Measurements from ENCODE around the gene GPR108. TPM values are rescaled to one million over a fixed set of nuclear protein-coding genes. Genes with fewer than 3 reads are reported as not detected.

Gene GPR108
- polyA plus RNA-seq, 3 donors, result 90.9 to 147 (median 129) TPM

GRCh38 chr19:6711605-6712004 lies 25.8 kb downstream of the GPR108 start:
- Histone ChIP-seq H4K20me1 (ENCODE audit: insufficient read depth, low read length) (no peaks in the 10 kb centered on the region), H2AFZ (ENCODE audit: insufficient read depth, low read depth, low read length, poor library complexity, severe bottlenecking) (no peak overlapping the region), H3K79me2 (ENCODE audit: insufficient read depth, low read length) (no peaks in the 10 kb centered on the region), H3K9ac (ENCODE audit: insufficient read depth, low read length, poor library complexity, severe bottlenecking) (no peak overlapping the region), H3K4me1 (ENCODE audit: control insufficient read depth in 1 of 2, insufficient read depth in 2 of 2, low read length in 2 of 2) (no peaks in the 10 kb centered on the region), H3K4me2 (replicated peaks; ENCODE audit: extremely low read depth, low read length, poor library complexity, severe bottlenecking) (no peak overlapping the region), H3K9me3 (replicated peaks in 1 of 2; ENCODE audit: control insufficient read depth in 1 of 2, insufficient read depth in 1 of 2, low read length in 2 of 2) (no peaks in the 10 kb centered on the region), H3K27me3 (ENCODE audit: control insufficient read depth in 2 of 2, insufficient read depth in 2 of 2, low read length in 2 of 2) (peaks cover 3 to 33% of the 10 kb centered on the region in 2 donors), H3K36me3 (replicated peaks in 1 of 2; ENCODE audit: control insufficient read depth in 1 of 2, insufficient read depth in 2 of 2, low read length in 2 of 2) (no peaks in the 10 kb centered on the region), H3K4me3 (replicated peaks in 1 of 3; ENCODE audit: low read depth in 2 of 3, low read length in 3 of 3) (no peak overlapping the region), H3K27ac (ENCODE audit: low read depth in 1 of 2, low read length in 2 of 2) (no peak overlapping the region)
- Mint-ChIP-seq H3K9me3 (peaks cover 0 to 12% (median 0%) of the 10 kb centered on the region in 7 donors), H3K4me3 (peak overlapping the region in 1 of 2 donors; percentile 64), H3K36me3 (no peaks in the 10 kb centered on the region), H3K27ac (no peak overlapping the region), H3K27me3 (ENCODE audit: low read depth in 3 of 3) (peaks cover 42 to 56% (median 47%) of the 10 kb centered on the region in 3 donors), H3K4me1 (peaks cover 9% of the 10 kb centered on the region)
- no peak for DNase-seq
- intact Hi-C loops (cut with micrococcal nuclease), result loop anchor here in 1 of 2 donors (5.0 kb wide), 1 partner anchor 79 kb away; no protein-coding TSS in a partner anchor
- WGBS (ENCODE audit: insufficient coverage), result 94% methylated on average over 8 of the region's 10 CpGs
- TF ChIP-seq CTCF (IDR thresholded peaks at IDR 0.05), result no peak

- H3K4me3 ChIP-seq (replicated peaks in 1 of 3; ENCODE audit: low read depth in 2 of 3, low read length in 3 of 3), result no peak overlapping the region
- H3K4me2 ChIP-seq (replicated peaks; ENCODE audit: extremely low read depth, low read length, poor library complexity, severe bottlenecking), result no peak overlapping the region
- H3K27ac Mint-ChIP-seq, result no peak overlapping the region
- H3K36me3 Mint-ChIP-seq, result no peaks in the 10 kb centered on the region
- H3K4me3 Mint-ChIP-seq, result peak overlapping the region in 1 of 2 donors; percentile 75
- no peaks in the 10 kb centered on the region for H3K36me3 ChIP-seq (replicated peaks in 1 of 2; ENCODE audit: control insufficient read depth in 1 of 2, insufficient read depth in 2 of 2, low read length in 2 of 2)
- H2AFZ ChIP-seq (ENCODE audit: insufficient read depth, low read depth, low read length, poor library complexity, severe bottlenecking), result no peak overlapping the region
- WGBS (ENCODE audit: insufficient coverage), result 58% methylated on average over 9 of the region's 9 CpGs
- no peak overlapping the region for H3K27ac ChIP-seq (ENCODE audit: low read depth in 1 of 2, low read length in 2 of 2)
- TF ChIP-seq CTCF (IDR thresholded peaks at IDR 0.05), result no peak
- H3K9me3 Mint-ChIP-seq, result peaks cover 0 to 12% (median 0%) of the 10 kb centered on the region in 7 donors
- H3K4me1 Mint-ChIP-seq, result peaks cover 9% of the 10 kb centered on the region
- peaks cover 3 to 31% of the 10 kb centered on the region in 2 donors for H3K27me3 ChIP-seq (ENCODE audit: control insufficient read depth in 2 of 2, insufficient read depth in 2 of 2, low read length in 2 of 2)
- H3K79me2 ChIP-seq (ENCODE audit: insufficient read depth, low read length), result no peaks in the 10 kb centered on the region
- H3K4me1 ChIP-seq (ENCODE audit: control insufficient read depth in 1 of 2, insufficient read depth in 2 of 2, low read length in 2 of 2), result no peaks in the 10 kb centered on the region
- peaks cover 43 to 52% (median 43%) of the 10 kb centered on the region in 3 donors for H3K27me3 Mint-ChIP-seq (ENCODE audit: low read depth in 3 of 3)
- no peak for DNase-seq
- intact Hi-C loops (cut with micrococcal nuclease), result loop anchor here in 1 of 2 donors (5.0 kb wide), 1 partner anchor 79 kb away; no protein-coding TSS in a partner anchor
- no peaks in the 10 kb centered on the region for H3K9me3 ChIP-seq (replicated peaks in 1 of 2; ENCODE audit: control insufficient read depth in 1 of 2, insufficient read depth in 1 of 2, low read length in 2 of 2)
- no peaks in the 10 kb centered on the region for H4K20me1 ChIP-seq (ENCODE audit: insufficient read depth, low read length)
- no peak overlapping the region for H3K9ac ChIP-seq (ENCODE audit: insufficient read depth, low read length, poor library complexity, severe bottlenecking)
These were observed 26.4 kb downstream of the GPR108 start for GRCh38 chr19:6711078-6711361.

Measured in CD14-positive monocyte (primary cell).